ENCODE measurements around the gene GRIK4. TPM values are rescaled to one million over a fixed set of nuclear protein-coding genes. Genes with fewer than 3 reads are reported as not detected.

The GRIK4 gene
- total RNA-seq, 1 donor from 2014 or later: 4.5 TPM

DNA sequence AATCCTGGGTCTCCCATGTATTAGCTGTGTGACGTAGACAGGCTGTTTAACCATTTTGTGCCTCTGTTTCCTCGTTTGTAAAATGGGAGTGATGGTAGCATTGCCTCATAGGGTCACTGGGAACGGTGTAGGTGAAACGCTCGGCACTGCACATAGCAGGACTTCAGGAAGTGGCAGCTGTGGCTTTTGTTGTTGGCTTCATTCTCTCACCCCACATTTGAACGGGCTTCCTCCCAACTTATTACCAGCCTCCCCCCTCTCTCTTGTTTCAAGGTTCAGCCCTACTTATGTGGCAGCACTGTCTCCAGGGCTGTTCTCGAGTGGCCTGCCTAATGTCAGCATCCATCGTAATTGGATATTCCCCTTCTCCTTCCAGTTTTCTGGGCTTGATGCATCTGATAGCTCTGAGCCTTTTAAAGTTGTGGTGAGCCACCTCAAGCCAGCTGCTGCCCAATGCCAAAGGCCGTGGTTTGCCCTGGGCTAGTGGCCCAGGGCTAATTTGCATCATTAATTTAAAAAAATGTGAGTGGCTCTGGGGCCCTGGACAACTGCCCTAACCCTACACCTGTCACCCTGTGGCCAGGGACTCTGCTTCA is 294.5 kb downstream of the GRIK4 start:
- TF ChIP-seq CTCF (IDR thresholded peaks at IDR 0.05; ENCODE audit: unreplicated experiment): no peak
- no peak overlapping the region for H3K27ac Mint-ChIP-seq (ENCODE audit: unreplicated experiment)
- H3K4me1 Mint-ChIP-seq (ENCODE audit: unreplicated experiment): peaks cover 3% of the 10 kb centered on the region
- no peak overlapping the region for H3K4me3 Mint-ChIP-seq (ENCODE audit: unreplicated experiment)
- H3K9me3 Mint-ChIP-seq (ENCODE audit: unreplicated experiment): no peaks in the 10 kb centered on the region
- peaks cover 3% of the 10 kb centered on the region for H3K27me3 Mint-ChIP-seq (ENCODE audit: unreplicated experiment)
- no peaks in the 10 kb centered on the region for H3K36me3 Mint-ChIP-seq (ENCODE audit: low read depth, unreplicated experiment)
- no peak for DNase-seq (ENCODE audit: low spot score)

DNA sequence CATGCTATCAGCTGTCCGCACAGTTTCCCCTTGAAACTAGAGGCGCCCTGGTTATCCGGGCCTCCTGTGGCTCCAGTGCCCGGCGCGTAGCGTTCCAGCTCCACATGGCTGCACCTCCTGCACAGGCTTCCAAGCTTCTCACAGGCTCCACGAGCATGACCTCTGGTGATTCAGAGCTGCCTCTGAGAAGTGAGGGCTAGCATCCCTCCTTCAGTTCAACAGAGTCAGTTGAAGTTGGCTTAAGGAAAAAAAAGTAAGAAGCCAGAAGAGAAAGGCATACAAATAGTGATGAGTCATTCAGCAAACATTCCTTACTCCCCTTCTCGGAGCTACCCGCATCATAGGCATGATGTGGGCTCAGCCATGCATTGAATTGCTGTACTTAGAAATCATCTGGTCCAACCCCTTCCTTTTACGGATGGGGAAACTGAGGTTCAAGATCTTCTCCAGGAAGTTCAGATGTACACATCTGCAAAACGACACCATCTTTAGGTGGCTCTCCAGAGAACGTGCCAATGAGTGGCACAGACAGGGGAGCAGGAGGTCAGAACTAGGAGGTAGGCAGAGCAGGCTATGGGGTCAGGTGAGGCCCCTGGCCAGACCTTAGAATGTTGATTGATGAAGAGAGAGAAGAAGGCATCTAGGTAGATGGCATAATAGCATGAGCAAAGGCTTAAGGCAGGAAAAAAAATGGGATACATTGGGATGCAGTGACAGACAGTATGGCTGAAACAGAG is 296.0 kb downstream of the GRIK4 start:
- H3K4me1 Mint-ChIP-seq (ENCODE audit: unreplicated experiment): peaks cover 3% of the 10 kb centered on the region
- no peak for DNase-seq (ENCODE audit: low spot score)
- H3K27ac Mint-ChIP-seq (ENCODE audit: unreplicated experiment): peak overlapping the region; percentile 32
- no peaks in the 10 kb centered on the region for H3K36me3 Mint-ChIP-seq (ENCODE audit: low read depth, unreplicated experiment)
- no peak overlapping the region for H3K4me3 Mint-ChIP-seq (ENCODE audit: unreplicated experiment)
- H3K27me3 Mint-ChIP-seq (ENCODE audit: unreplicated experiment): peaks cover 1% of the 10 kb centered on the region
- H3K9me3 Mint-ChIP-seq (ENCODE audit: unreplicated experiment): no peaks in the 10 kb centered on the region
- TF ChIP-seq CTCF (IDR thresholded peaks at IDR 0.05; ENCODE audit: unreplicated experiment): no peak

GRCh38 chr11:120808616-120809050 is 297.1 kb downstream of the GRIK4 start:
- Mint-ChIP-seq H3K36me3 (ENCODE audit: low read depth, unreplicated experiment) (no peaks in the 10 kb centered on the region), H3K4me1 (ENCODE audit: unreplicated experiment) (peaks cover 3% of the 10 kb centered on the region), H3K27ac (ENCODE audit: unreplicated experiment) (no peak overlapping the region), H3K27me3 (ENCODE audit: unreplicated experiment) (peaks cover 1% of the 10 kb centered on the region), H3K4me3 (ENCODE audit: unreplicated experiment) (no peak overlapping the region), H3K9me3 (ENCODE audit: unreplicated experiment) (no peaks in the 10 kb centered on the region)
- no peak for DNase-seq (ENCODE audit: low spot score)
- no peak for TF ChIP-seq CTCF (IDR thresholded peaks at IDR 0.05; ENCODE audit: unreplicated experiment)

- no peak overlapping the region for H3K4me3 Mint-ChIP-seq (ENCODE audit: unreplicated experiment)
- no peak for TF ChIP-seq CTCF (IDR thresholded peaks at IDR 0.05; ENCODE audit: unreplicated experiment)
- no peak for DNase-seq (ENCODE audit: low spot score)
- H3K27ac Mint-ChIP-seq (ENCODE audit: unreplicated experiment): no peak overlapping the region
- peaks cover 1% of the 10 kb centered on the region for H3K27me3 Mint-ChIP-seq (ENCODE audit: unreplicated experiment)
- no peaks in the 10 kb centered on the region for H3K9me3 Mint-ChIP-seq (ENCODE audit: unreplicated experiment)
- peaks cover 3% of the 10 kb centered on the region for H3K4me1 Mint-ChIP-seq (ENCODE audit: unreplicated experiment)
- H3K36me3 Mint-ChIP-seq (ENCODE audit: low read depth, unreplicated experiment): no peaks in the 10 kb centered on the region
Observed at GRCh38 chr11:120810251-120810650, 298.7 kb downstream of the GRIK4 start.

DNA sequence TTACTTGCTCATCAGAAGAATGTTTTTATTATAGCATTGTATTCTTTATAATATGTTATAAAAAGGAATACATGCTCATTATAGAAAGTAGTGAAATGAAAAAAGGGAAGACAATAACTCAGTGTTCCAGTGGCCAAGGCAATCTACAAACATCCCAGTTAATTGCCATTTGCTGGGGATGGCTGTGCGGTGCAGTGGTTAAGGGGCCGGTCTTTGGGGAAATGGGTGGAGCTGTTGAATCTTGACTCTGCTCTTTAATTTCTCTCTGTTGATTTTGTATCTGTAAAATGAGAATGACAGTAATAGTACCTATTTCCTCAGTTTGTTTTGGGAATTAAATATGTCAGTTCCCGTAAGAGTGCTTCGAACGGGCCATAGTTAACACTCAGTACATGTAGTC is 299.7 kb downstream of the GRIK4 start:
- TF ChIP-seq CTCF (IDR thresholded peaks at IDR 0.05; ENCODE audit: unreplicated experiment): no peak
- no peaks in the 10 kb centered on the region for H3K36me3 Mint-ChIP-seq (ENCODE audit: low read depth, unreplicated experiment)
- DNase-seq (ENCODE audit: low spot score): no peak
- H3K27ac Mint-ChIP-seq (ENCODE audit: unreplicated experiment): no peak overlapping the region
- peaks cover 3% of the 10 kb centered on the region for H3K4me1 Mint-ChIP-seq (ENCODE audit: unreplicated experiment)
- H3K27me3 Mint-ChIP-seq (ENCODE audit: unreplicated experiment): peaks cover 1% of the 10 kb centered on the region
- H3K9me3 Mint-ChIP-seq (ENCODE audit: unreplicated experiment): no peaks in the 10 kb centered on the region
- no peak overlapping the region for H3K4me3 Mint-ChIP-seq (ENCODE audit: unreplicated experiment)
